Anterior cingulate cortex (tissue), 58 donors: ENCODE results near the gene TECR.
"Not testable (repeated sequence)": the region's sequence is repeated elsewhere in the genome, so short reads cannot be mapped to it uniquely, and the experiment has no call there.

Source experiments
- DNase-seq, 58 donors: peaks; one replicate each; lab custom pipeline; 2025; lab: John Stamatoyannopoulos, UW

TECR gene

GRCh38 chr19:14571695-14572490 lies 42.5 kb downstream of the TECR start, which contains the start of gene NDUFB7:
Gene NDUFB7 (minus strand): TSS chr19:14572066. CDS start chr19:14572000, 66 bp downstream.
- peak; percentile 48 to 97 (median 88) for DNase-seq

- DNase-seq, result no peak
These were observed 46.1 kb downstream of the TECR start for GRCh38 chr19:14575428-14575980.

- DNase-seq, result no peak
These were observed 47.0 kb downstream of the TECR start for GRCh38 chr19:14576363-14576762.

GRCh38 chr19:14577264-14577663 lies 47.9 kb downstream of the TECR start:
- no peak for DNase-seq

GRCh38 chr19:14577885-14578427 lies 48.6 kb downstream of the TECR start:
- no peak for DNase-seq

GRCh38 chr19:14580623-14581237 lies 51.3 kb downstream of the TECR start:
- no peak for DNase-seq

- peak in 1 of 58 donors; percentile 1 for DNase-seq
These were observed 53.5 kb downstream of the TECR start, which contains the start of gene CLEC17A for GRCh38 chr19:14582894-14583340. Gene CLEC17A (plus strand): TSS chr19:14583084. CDS start chr19:14583161, 77 bp downstream.

- not testable (repeated sequence) for DNase-seq
These were observed 55.0 kb downstream of the TECR start for GRCh38 chr19:14584372-14584771.

- DNase-seq, result not testable (repeated sequence)
These were observed 55.8 kb downstream of the TECR start for GRCh38 chr19:14585187-14585586.

GRCh38 chr19:14589433-14589832 lies 60.0 kb downstream of the TECR start:
- not testable (repeated sequence) for DNase-seq

- no peak for DNase-seq
These were observed 66.2 kb downstream of the TECR start for GRCh38 chr19:14595558-14595957.

- no peak for DNase-seq
These were observed 70.3 kb downstream of the TECR start for GRCh38 chr19:14599548-14600147.

GRCh38 chr19:14603990-14604387 lies 74.6 kb downstream of the TECR start:
- no peak for DNase-seq

GRCh38 chr19:14606627-14607026 lies 77.2 kb downstream of the TECR start:
- DNase-seq, result no peak

- DNase-seq, result peak in 2 of 58 donors; percentile 1 to 19
These were observed 81.7 kb downstream of the TECR start for GRCh38 chr19:14611051-14611450.

GRCh38 chr19:14612242-14612641 lies 82.8 kb downstream of the TECR start:
- DNase-seq, result not testable (repeated sequence)

- no peak for DNase-seq
These were observed 83.3 kb downstream of the TECR start for GRCh38 chr19:14612657-14613056.

- not testable (repeated sequence) for DNase-seq
These were observed 84.2 kb downstream of the TECR start for GRCh38 chr19:14613399-14614098.

GRCh38 chr19:14614099-14614412 lies 84.7 kb downstream of the TECR start:
- peak in 4 of 58 donors; percentile 0 to 4 (median 4) for DNase-seq
